Kidney tubule cell (primary cell): Measurements from ENCODE around the gene CRIM1.

Experiments used
- DNase-seq: peaks from one replicate; pipeline ENCODE4 v3.0.0-alpha.2; 2018; ENCODE audit warnings: low spot score

CRIM1 gene

DNA sequence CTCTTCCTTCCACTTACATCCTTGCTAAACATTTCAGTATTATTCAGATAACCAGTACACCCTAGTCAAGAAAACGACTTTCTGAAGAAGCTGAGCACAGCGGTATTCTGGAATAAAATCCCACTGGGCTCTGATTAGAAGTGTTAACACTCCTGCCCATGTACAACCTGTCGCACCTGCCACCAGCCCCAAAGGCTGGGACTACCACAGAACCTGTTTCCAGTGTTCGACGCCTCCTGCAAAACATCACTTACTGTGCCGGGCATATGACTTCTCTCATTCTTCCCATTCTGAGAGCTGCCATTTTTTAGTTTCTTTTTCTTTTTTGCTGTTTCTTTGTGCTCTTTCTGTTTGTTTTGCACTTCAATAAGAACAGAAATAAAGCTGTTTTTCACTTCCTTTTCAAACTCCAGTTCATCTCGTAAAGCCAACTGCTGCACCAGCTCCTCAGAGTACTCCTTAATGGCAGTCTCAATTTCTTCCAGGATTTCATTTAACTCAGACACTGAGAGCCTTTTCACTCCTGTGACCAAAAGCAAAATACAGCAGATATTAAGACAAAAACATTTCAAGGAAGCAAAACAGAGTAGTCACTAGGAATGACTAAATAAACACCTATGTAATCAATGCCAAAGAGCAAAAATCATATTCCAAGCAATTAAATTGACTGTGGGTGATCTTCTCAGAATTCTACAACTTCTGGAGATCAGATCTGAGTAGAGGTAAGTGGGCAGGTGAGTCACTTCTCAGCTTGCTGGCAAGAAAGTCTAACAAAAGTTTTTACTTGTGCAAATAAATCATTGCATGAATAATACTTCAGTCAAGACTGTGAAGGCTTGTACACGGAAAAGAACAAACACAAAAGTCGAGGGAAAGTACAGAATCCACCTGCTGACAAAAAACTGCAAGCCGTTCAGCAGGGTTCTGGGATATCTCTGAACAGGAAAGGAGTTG is 223.0 kb downstream of the CRIM1 start:
- peak; percentile 58 for DNase-seq

DNA sequence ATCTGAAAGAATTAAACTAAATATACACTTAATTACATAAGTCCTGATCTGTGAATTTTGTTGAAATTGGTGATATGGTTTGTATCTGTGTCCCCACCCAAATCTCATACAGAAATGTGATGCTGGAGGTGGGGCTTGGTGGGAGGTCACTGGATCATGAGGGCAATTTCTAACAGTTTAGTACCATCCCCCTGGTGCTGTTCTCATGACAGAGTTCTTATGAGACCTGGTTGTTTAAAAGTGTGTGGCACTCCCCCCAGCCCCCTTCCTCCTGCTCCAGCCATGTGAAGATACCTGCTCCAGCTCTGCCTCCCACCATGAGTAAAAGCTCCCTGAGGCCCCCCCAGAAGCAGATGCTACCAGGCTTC is 223.7 kb downstream of the CRIM1 start:
- DNase-seq, result no peak

DNA sequence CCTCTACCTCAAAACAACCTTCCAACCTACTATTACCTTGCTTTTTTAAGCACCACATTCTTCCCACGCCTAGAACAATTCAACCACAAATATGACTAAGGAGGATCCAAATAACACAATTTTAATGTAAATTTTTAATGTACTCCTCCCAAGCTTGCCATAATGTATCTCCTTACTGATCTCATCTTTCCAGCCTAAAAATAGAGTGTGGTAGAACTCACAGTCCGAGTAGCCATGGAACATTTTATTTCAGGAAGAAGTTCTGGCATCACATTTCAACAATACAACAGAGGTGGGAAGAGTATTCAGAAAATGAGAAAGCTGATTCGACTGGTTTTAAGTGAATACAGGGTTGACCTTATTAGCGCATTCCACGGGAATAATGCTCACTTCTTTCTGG is 227.0 kb downstream of the CRIM1 start:
- no peak for DNase-seq

DNA sequence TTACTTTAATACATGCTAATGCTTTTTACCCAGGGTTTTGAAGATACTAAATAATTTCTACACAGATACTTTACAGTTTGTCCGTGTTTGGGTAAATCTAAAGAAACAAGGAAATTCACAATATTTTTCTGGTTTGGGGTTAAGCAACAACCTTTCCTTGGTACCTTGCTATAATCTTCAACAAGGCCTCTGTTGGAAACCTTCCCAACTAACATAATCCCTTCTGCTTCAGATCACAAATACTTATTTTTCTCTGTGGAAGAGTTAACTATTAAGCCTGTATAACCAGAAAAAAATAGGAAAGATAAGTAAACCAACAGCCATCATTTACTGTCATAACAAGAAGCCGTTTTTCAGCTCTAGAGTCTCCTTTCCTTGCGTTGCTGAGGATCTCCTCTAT is 227.4 kb downstream of the CRIM1 start:
- DNase-seq, result no peak

DNA sequence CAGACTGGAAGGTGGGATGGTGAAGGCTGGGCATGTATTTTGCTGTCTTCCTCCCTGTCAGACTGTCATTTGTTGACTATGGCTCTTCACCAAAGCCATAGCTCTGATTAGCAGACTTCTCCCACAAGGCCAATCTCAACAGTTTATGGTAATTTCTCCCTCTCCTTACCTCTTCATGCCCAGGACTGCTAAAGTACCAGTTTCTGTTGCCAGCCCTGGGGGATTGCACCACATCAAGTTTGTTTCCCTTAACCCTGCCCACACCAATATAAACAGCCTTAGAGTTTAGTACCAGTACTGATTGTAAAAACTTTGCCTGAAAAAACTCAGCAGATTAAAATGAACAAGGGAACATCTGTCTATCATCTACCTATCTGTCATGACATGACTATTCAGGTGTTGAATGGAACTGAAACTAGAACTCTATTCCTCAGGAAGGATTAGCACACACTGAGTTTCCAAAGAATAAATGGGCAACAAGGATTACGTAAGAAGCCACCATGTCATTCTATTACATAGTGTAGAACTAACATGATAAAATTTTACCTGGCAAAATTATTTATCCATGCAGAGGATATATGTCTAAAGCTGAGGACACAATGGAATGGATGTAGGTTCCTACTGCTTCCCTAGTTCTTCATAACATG is 228.7 kb downstream of the CRIM1 start:
- no peak for DNase-seq

DNA sequence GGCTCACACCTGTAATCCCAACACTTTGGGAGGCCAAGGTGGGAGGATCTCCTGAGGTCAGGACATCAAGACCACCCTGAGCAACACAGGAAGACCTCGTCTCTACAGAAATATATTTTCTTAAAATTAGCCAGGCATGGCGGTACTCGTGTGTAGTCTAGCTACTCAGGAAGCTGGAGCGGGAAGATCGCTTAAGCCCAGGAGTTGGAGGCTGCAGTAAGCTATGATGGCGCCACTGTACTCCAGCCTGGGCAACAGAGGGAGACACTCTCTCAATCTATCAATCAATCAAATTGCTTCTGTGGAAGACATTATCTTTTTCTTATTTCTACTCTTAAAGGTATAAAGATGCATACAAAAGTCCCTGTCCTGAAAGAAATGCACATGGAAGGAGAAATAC is 231.1 kb downstream of the CRIM1 start:
- DNase-seq, result no peak

DNA sequence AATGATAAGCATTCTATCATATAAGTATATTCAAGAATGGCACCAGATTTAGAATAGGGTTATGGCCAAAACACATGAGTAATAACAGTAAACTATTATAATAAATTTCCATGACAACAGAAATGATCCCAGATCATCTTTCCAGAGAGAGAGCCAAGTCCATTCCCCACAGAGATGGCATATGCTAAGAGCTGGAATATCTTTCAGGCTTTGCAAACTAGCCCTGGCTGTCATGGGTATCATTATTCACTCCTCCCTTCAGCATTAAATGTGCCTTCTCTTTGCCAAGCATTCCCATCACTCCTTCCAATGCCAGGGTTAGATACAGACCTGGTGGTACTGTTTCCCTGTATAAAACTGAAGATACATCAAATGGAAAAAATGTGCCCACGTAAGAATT is 231.5 kb downstream of the CRIM1 start:
- DNase-seq, result no peak

DNA sequence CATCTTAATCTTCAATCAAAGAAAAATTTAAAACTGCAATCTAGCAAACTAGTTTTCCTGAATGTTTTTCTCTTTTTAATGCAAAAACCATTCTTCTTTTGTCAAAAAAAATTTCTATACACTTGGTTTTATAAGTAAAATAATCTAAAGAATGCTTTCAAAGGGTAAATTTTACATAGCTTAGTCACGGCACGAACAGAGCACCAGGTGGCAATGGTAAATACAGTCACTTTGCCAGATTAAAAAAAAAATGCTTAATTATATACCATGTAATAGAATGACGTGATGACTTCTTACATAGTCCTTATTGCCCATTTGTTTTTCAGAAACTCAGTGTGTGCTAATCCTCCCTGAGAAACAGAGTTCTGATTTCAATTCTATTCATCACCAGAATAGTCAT is 232.0 kb downstream of the CRIM1 start:
- DNase-seq, result no peak

DNA sequence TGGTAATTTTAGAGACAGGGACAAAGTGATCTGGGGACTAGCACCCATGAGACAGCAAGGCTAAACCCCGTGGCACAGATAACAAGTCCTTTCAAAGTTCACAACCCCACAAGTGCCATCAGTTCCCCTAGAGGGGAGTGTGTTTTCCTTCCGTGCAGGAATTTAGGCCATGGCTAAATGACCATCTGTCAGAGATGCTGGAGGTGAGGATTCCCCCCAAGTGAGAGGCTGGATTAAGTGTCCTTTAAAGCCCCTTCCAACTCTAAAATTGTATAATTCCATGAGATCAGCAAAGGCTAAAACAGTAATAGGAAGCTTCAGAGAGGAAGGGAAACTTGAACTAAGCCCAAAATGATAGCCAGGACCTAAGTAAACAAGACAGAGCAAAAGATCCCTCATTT is 233.7 kb downstream of the CRIM1 start:
- DNase-seq, result no peak

DNA sequence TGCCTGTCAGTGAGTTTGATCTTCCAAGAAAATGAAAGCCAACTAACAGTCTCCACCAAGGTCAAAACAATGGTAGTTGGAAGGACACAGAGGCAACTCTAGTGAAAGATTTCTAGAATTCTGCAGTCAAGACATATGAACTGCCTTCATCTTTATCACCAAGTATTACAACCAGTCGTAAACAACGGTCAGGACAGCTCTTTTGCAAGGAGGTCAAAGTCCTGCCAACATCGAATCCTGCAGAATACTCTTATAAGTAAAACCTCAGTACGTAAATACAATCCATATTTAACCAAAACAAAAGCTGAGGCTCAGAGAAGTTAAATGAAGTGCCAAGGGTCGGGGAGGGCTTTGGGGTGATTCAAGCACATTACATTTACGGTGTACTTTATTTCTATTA is 239.3 kb downstream of the CRIM1 start:
- no peak for DNase-seq

DNA sequence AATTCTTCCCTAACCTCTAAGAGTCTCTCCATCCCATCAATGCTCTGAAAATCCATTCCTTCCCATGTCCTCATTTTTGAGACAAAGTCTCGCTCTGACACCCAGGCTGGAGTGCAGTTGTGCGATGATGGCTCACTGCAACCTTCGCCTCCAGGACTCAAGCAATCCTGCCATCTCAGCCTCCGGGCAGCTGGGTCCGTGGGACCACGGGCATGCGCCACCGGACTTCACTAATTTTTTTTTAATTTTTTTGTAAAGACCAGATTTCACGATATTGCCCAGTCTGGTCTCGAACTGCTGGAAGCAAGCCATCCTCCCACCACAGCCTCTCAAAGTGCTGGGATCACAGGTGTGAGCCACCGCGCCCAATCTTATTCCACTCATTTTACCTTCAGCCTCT is 240.8 kb downstream of the CRIM1 start:
- DNase-seq, result no peak

DNA sequence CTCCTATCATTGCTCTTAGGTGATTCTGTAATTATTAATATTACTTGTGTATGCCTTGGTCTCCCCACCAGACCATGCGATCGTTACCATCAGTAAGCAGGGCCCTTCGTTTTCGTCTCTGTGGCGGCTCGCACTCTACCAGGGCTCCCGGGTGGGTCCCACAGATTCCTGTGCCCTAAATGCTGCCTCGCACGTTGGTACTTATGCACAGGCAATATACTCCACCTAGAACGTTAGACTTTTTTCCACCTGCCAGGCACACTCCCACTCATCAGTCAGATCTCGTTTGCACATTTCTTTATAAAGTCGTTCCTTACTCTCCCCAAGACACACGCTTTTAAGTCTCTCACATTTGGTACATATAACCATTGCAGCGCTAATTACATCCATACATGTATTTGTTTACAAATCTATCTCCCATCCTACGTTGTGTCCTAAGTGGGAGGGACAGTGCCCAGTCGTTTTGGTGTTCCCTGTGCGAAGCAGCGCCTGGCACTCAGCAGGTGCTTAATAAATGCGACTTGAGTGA is 241.5 kb downstream of the CRIM1 start:
- DNase-seq, result no peak

DNA sequence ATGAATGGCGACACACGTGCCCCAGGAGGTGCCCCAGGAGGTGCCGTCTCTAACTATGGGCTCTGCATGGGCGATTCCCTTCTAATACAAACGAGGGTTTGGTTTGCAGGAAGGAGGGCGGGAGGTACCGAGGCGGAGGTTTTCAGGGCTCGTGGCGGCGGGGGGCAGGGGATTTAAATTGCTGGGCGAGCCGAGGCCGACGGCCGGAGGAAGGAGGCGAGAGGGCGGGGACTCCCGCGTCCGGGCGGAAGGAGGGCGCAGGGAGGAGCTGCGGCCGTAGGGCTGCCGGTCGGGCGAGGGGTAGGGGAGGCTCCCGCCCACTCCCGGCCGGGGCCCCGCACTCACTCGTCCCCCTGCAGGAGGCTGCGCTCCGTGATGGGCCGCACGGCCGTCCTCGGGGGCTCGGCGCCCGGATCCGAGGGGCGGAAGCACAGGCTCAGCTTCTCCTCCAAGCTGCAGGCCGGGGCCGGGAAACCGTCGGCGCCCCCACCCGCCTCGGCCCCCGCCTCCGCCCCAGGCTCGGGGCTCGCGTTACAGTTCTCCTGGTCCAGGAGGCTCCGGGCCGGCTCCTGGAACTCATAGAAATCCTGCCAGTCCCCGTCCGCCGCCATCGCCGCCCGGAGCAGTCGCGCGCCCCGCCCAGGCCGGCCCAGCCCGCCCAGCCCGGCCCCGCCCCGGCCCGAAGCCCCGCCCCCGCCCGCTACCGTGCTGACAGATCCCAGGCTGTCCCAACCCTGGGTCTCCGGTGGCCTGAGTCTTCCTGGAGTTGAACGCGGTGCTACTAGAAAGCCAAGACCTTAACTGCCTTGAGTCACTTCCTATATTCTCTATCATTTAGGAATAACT is 242.2 kb downstream of the CRIM1 start, which contains the start of gene FEZ2:
FEZ2 (minus strand) TSS at position 637 of the 846 bp plus-strand sequence; CDS start at position 611, 26 bp downstream.
- peak; percentile 86 for DNase-seq
